Measurements from ENCODE around the gene FAM167B. TPM values are rescaled to one million over a fixed set of nuclear protein-coding genes. Genes with fewer than 3 reads are reported as not detected.
A peak's percentile ranks its signal among the peaks of the same experiment; 100 is the strongest.

Gene FAM167B
- under 1 TPM; 0.60 to 0.72 TPM for total RNA-seq
- 0.30 to 0.58 reads per million in 2 donors for total RNA-seq

DNA sequence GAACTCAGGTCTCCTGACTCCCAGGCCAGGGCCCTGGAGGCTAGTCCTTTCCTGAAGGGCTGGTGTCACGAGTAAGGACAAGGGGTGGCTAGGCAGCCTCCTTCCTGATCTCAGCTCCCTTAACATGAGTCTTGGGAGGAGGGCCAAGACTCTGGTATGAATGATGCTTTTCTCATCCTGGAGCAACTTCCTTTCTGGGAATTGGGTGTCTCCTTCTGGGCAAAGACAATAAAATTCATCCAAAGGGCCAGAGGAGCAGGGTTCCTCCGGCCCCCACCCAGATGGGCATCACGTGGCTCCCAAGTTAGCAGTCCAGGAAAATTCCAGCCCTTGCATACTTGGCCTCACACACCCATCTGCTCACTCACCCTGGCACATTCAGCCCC, at the start of gene FAM167B:
Gene FAM167B, plus strand, starts transcription at position 335 of the 386 bp plus-strand sequence. CDS start 200 bp downstream, outside the sequence.
- peak within 1 kb of the TSS; percentile 99 for H3K4me3 Mint-ChIP-seq
- no peaks in the 10 kb centered on the region for H3K9me3 ChIP-seq (ENCODE audit: control insufficient read depth, low read length, poor library complexity, severe bottlenecking)
- DNase-seq (no peak), ATAC-seq (no peak)
- peaks cover 41% of the 10 kb centered on the region for H3K4me1 Mint-ChIP-seq
- H3K36me3 Mint-ChIP-seq (ENCODE audit: low read depth), result peaks cover 7% of the 10 kb centered on the region
- peak within 1 kb of the TSS; percentile 100 for H3K27ac Mint-ChIP-seq
- H3K27me3 Mint-ChIP-seq, result no peaks in the 10 kb centered on the region

GRCh38 chr1:32197837-32198236, 49.2 kb upstream of the FAM167B start:
- Mint-ChIP-seq H3K27me3 (no peaks in the 10 kb centered on the region), H3K27ac (peak overlapping the region; percentile 87), H3K4me1 (peaks cover 46% of the 10 kb centered on the region), H3K36me3 (ENCODE audit: low read depth) (peaks cover 4% of the 10 kb centered on the region), H3K4me3 (no peak overlapping the region)
- DNase-seq (no peak), ATAC-seq (no peak)
- no peaks in the 10 kb centered on the region for H3K9me3 ChIP-seq (ENCODE audit: control insufficient read depth, low read length, poor library complexity, severe bottlenecking)

- no peaks in the 10 kb centered on the region for H3K9me3 ChIP-seq (ENCODE audit: control insufficient read depth, low read length, poor library complexity, severe bottlenecking)
- H3K4me1 Mint-ChIP-seq, result peaks cover 48% of the 10 kb centered on the region
- H3K36me3 Mint-ChIP-seq (ENCODE audit: low read depth), result peaks cover 2% of the 10 kb centered on the region
- H3K27ac Mint-ChIP-seq, result peak overlapping the region; percentile 87
- ATAC-seq (no peak), DNase-seq (no peak)
- no peaks in the 10 kb centered on the region for H3K27me3 Mint-ChIP-seq
- H3K4me3 Mint-ChIP-seq, result no peak overlapping the region
Measured at GRCh38 chr1:32198237-32199042, 48.6 kb upstream of the FAM167B start.

GRCh38 chr1:32199043-32199716, 47.8 kb upstream of the FAM167B start:
- DNase-seq, result no peak
- no peaks in the 10 kb centered on the region for H3K9me3 ChIP-seq (ENCODE audit: control insufficient read depth, low read length, poor library complexity, severe bottlenecking)
- no peaks in the 10 kb centered on the region for H3K27me3 Mint-ChIP-seq
- no peaks in the 10 kb centered on the region for H3K36me3 Mint-ChIP-seq (ENCODE audit: low read depth)
- peak overlapping the region; percentile 87 for H3K27ac Mint-ChIP-seq
- ATAC-seq, result no peak
- peak overlapping the region; percentile 5 for H3K4me3 Mint-ChIP-seq
- H3K4me1 Mint-ChIP-seq, result peaks cover 48% of the 10 kb centered on the region

- ATAC-seq, result no peak
- no peaks in the 10 kb centered on the region for H3K36me3 Mint-ChIP-seq (ENCODE audit: low read depth)
- peaks cover 47% of the 10 kb centered on the region for H3K4me1 Mint-ChIP-seq
- no peak for DNase-seq
- no peaks in the 10 kb centered on the region for H3K27me3 Mint-ChIP-seq
- peak overlapping the region; percentile 98 for H3K27ac Mint-ChIP-seq
- H3K9me3 ChIP-seq (ENCODE audit: control insufficient read depth, low read length, poor library complexity, severe bottlenecking), result no peaks in the 10 kb centered on the region
- H3K4me3 Mint-ChIP-seq, result peak overlapping the region; percentile 92
Measured at GRCh38 chr1:32199717-32200072, 47.3 kb upstream of the FAM167B start.

- H3K27ac Mint-ChIP-seq, result peak within 1 kb of the TSS; percentile 98
- H3K4me3 Mint-ChIP-seq, result peak within 1 kb of the TSS; percentile 92
- DNase-seq (peak; percentile 32 to 38 (median 37)), ATAC-seq (peak; percentile 40)
- no peaks in the 10 kb centered on the region for H3K27me3 Mint-ChIP-seq
- no peaks in the 10 kb centered on the region for H3K9me3 ChIP-seq (ENCODE audit: control insufficient read depth, low read length, poor library complexity, severe bottlenecking)
- peaks cover 46% of the 10 kb centered on the region for H3K4me1 Mint-ChIP-seq
- no peaks in the 10 kb centered on the region for H3K36me3 Mint-ChIP-seq (ENCODE audit: low read depth)
Measured at GRCh38 chr1:32200226-32201010, 46.6 kb upstream of the FAM167B start, which contains the start of gene CCDC28B. Gene CCDC28B, plus strand, starts transcription at chr1:32200595. Its CDS starts 1,341 bp downstream, at chr1:32201936.

GRCh38 chr1:32201011-32201855, 45.8 kb upstream of the FAM167B start:
- H3K4me3 Mint-ChIP-seq, result peak overlapping the region; percentile 92
- peaks cover 50% of the 10 kb centered on the region for H3K4me1 Mint-ChIP-seq
- no peaks in the 10 kb centered on the region for H3K9me3 ChIP-seq (ENCODE audit: control insufficient read depth, low read length, poor library complexity, severe bottlenecking)
- ATAC-seq (peak; percentile 84), DNase-seq (peak; percentile 58 to 75 (median 59))
- H3K36me3 Mint-ChIP-seq (ENCODE audit: low read depth), result no peaks in the 10 kb centered on the region
- H3K27ac Mint-ChIP-seq, result peak overlapping the region; percentile 98
- no peaks in the 10 kb centered on the region for H3K27me3 Mint-ChIP-seq

- peaks cover 34% of the 10 kb centered on the region for H3K4me1 Mint-ChIP-seq
- H3K9me3 ChIP-seq (ENCODE audit: control insufficient read depth, low read length, poor library complexity, severe bottlenecking), result no peaks in the 10 kb centered on the region
- H3K36me3 Mint-ChIP-seq (ENCODE audit: low read depth), result no peaks in the 10 kb centered on the region
- ATAC-seq (no peak), DNase-seq (no peak)
- peak overlapping the region; percentile 88 for H3K4me3 Mint-ChIP-seq
- peak overlapping the region; percentile 92 for H3K27ac Mint-ChIP-seq
- no peaks in the 10 kb centered on the region for H3K27me3 Mint-ChIP-seq
Measured at GRCh38 chr1:32204943-32205361, 42.1 kb upstream of the FAM167B start.

DNA sequence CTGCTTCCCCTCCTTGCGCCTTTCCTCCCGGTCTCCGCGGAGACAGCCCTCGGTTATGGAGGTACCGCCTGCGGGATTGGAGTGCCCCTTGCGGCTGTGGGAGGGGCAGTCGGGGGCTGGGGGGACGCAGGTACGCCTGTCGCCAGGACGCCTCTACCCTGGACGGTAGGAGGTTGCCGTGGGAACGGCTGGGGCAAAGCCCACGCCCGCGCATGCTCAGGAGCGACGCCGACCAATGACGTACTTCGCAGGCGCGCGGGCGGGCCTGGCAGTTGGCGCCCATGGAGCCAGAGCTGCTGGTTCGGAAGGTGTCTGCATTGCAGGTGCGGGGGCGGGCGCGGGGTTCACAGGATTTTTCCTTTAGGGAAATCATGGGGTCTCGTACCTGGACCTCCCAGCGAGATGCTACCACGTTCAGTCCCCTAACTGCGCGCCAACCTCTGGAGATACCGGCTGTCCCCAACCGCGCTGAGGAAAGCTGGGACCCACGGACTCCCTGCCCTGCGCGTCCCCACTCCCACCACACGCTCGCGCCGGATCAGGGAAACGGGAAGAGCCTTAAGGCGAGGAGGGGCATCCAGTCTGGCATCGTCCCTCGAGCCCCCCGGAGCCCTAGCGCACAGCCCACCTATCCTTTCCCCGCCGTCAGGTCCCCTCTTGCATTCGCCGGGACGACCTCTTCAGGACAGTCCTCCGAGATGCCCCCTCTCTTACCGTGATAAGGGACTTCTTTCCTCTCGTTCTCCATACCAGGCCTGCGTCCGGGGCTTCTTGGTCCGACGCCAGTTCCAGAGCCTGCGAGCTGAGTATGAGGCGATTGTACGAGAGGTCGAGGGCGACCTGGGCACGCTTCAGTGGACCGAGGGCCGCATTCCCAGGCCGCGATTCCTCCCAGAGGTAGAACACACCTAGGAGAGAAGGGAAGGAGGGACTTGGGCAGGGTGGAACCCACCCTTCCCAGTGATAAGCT, 41.3 kb upstream of the FAM167B start, which contains the start of gene IQCC:
Gene IQCC, plus strand, starts transcription at position 271 of the 970 bp plus-strand sequence. Its CDS starts 11 bp downstream, at position 282.
- H3K4me1 Mint-ChIP-seq, result peaks cover 29% of the 10 kb centered on the region
- no peaks in the 10 kb centered on the region for H3K9me3 ChIP-seq (ENCODE audit: control insufficient read depth, low read length, poor library complexity, severe bottlenecking)
- ATAC-seq (peak; percentile 68), DNase-seq (peak; percentile 81 to 82 (median 82))
- H3K36me3 Mint-ChIP-seq (ENCODE audit: low read depth), result no peaks in the 10 kb centered on the region
- H3K4me3 Mint-ChIP-seq, result peak within 1 kb of the TSS; percentile 88
- H3K27ac Mint-ChIP-seq, result peak within 1 kb of the TSS; percentile 92
- no peaks in the 10 kb centered on the region for H3K27me3 Mint-ChIP-seq

- H3K36me3 Mint-ChIP-seq (ENCODE audit: low read depth), result no peaks in the 10 kb centered on the region
- H3K4me3 Mint-ChIP-seq, result no peak overlapping the region
- no peak for DNase-seq
- H3K27ac Mint-ChIP-seq, result no peak overlapping the region
- H3K4me1 Mint-ChIP-seq, result peaks cover 16% of the 10 kb centered on the region
- no peaks in the 10 kb centered on the region for H3K9me3 ChIP-seq (ENCODE audit: control insufficient read depth, low read length, poor library complexity, severe bottlenecking)
- H3K27me3 Mint-ChIP-seq, result no peaks in the 10 kb centered on the region
- no peak for ATAC-seq
Measured at GRCh38 chr1:32208469-32208868, 38.6 kb upstream of the FAM167B start.

DNA sequence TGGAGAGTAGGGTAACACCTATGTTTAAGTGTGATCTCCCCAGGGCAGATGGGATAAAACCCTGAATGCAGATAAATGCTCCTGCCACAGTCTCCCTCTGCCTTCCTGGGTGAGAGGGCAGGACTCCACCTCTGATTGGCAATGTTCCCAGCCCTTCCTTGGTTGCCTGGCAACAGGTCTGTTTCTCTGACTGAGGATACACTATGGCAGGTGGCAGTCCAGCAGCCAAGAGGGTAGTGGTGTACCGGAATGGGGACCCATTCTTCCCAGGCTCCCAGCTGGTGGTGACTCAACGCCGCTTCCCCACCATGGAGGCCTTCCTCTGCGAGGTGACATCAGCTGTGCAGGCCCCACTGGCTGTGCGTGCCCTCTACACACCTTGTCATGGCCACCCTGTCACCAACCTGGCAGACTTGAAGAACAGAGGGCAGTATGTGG, 38.1 kb upstream of the FAM167B start, which contains the start of gene DCDC2B:
Gene DCDC2B, plus strand, starts transcription at position 199 of the 438 bp plus-strand sequence. Its CDS starts 5 bp downstream, at position 204.
- no peaks in the 10 kb centered on the region for H3K9me3 ChIP-seq (ENCODE audit: control insufficient read depth, low read length, poor library complexity, severe bottlenecking)
- Mint-ChIP-seq H3K4me3 (no peak within 1 kb of the TSS), H3K36me3 (ENCODE audit: low read depth) (no peaks in the 10 kb centered on the region), H3K27me3 (no peaks in the 10 kb centered on the region), H3K4me1 (peaks cover 16% of the 10 kb centered on the region), H3K27ac (no peak within 1 kb of the TSS)
- ATAC-seq, result no peak
- no peak for DNase-seq
